Ramos (cell line): ENCODE data around the gene KIF6.
"Not testable (repeated sequence)": the region's sequence is repeated elsewhere in the genome, so short reads cannot be mapped to it uniquely, and the experiment has no call there.

Experiments
- in situ Hi-C: fragments of 300-500 bp; cut with MboI; formaldehyde crosslinking; loops from one replicate; pipeline ENCODE4 v1.14.3; 2022; ENCODE audit warnings: low sequenced_read_pairs; ENCODE audit not compliant: unreplicated experiment

The KIF6 gene

DNA sequence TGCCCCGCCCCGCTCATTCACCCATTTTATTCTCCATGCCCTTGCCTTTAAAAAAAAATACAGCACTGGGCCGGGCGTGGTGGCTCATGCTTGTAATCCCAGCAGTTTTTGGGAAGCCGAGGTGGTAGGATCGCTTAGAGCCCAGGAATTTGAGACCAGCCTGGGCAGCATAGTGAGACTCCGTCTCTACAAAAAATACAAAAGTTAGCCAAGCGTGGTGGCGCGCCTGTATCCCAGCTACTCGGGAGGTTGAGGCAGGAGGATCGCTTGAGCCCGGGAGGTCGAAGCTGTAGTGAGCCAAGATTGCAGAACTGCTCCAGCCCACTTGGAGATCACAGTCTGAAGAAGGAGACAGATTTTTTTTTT lies 407 bp upstream of the KIF6 start:
- in situ Hi-C loops, result no loop called here

DNA sequence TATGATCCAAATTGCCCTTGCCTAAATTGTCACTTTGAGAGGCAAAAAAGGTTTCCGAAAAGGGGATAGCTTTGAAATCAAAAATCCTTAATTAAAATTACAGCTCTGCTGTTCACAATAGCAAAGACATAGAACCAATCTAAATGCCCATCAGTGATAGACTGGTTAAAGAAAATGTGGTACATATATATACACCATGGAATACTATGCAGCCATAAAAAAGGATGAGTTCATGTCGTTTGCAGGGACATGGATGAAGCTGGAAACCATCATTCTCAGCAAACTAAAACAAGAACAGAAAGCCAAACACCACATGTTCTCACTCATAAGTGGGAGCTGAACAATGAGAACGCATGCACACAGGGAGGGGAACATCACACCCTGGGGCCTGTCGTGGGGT lies 1.9 kb downstream of the KIF6 start:
- in situ Hi-C loops, result not testable (repeated sequence)

DNA sequence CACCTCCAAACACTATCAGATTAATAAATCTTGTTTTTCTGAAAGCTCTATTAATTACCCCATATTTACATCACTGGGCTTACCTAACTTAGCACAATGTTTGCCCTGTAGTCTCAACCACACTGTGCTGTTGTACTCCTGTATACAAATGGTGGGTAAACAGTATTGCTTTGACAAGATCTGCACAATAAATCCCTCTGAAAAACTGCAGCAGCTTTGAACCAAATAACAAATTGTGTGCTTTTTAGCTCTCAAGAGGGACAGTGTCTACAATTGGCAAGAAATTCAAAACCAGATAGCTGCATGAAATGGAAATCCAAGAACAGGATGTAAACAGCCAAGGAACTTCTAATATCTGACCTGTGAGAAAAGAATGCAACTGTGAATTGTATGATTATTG lies 10.4 kb downstream of the KIF6 start:
- in situ Hi-C loops, result no loop called here

DNA sequence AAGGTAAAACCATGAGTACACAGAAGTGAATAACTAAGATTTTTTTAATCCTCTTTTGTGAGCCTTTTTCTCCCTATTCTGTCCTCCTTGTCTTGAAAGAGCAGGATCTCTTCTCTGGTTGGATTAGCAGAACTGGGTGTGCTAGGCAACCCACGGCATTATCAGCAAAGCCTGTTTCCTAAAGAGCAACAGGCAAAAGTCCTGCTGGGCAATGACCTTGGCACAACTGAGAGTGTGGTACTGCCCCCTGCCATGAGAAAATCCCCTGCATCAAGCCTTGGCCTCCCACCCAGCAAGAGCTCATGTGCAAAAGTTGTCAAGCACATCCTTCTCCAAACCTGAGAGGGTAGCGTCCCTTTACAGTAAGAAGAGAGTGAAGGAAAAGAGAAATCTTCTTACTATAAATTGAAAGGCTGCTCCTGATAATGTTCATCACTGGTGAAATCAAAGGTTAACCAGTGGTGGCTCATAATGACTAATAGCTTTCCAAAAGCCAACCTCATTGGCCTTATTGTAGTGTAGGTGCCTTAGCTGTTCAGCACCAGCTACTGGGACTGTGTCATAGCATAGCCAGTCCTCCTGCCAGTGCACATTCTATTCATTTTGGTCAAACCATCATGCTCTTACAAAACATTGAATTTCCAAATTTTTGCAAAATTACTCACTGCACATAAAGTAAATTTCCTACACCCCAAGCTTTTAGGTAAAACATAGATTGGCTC lies 17.1 kb downstream of the KIF6 start:
- in situ Hi-C loops, result no loop called here

DNA sequence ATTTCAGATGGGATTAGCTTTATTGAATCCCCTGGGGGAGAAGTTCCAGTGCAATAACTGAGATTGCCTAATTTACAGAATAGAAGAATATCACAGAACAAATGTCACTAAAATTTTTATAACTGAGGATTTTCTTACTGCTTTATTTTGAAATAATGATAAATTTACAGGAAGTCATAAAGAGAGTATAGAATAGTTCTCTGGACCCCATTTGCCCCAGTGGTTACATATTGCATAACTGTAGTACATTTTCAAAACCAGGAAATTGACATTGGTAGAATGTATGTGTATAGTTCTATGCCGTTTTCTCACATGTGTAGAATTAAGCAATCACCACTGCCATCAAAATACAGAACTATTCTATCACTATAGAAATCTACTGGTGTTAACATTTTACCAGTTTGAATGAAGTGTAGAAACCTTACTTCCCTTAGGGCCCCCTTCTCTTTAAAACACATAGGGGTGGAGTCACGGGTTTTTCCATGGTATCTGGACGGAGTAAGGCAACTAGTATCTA lies 18.3 kb downstream of the KIF6 start:
- in situ Hi-C loops, result no loop called here

DNA sequence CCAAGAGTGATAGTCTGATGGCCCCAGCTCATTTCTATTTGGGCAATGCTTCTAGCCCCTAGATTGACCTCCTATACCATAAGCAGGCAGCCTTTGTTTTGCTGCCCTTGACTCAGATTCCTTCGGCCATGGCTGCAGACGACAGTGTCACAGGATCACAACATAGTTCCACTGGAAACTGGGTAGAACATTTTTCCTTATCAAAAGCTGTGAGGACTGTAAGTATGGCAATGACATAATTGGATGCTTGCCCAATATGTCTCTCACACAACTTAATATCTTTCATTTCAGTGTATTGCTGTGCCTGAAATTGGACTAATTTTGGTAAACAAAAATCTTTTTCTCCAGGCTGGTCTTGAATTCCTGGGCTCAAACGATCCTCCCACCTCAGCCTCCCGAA lies 22.9 kb downstream of the KIF6 start:
- in situ Hi-C loops, result no loop called here

DNA sequence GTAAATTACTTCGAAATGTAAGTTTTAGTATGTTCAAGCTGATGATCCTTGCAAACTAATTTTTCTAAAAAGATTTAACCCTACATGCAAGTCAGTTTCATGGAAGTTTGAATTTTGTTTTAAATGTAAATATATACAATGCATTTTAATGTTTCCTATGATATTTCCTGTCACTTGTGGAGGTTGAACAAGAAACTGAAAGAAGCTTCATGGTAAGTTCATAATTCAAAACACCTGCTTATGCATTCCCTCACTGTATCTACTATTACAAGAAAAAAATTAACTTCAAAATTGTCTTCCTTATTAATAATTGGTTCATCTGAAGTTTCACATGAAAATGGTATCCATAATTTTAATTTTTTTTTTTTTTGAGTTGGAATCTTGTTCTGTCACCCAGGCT lies 24.8 kb downstream of the KIF6 start:
- in situ Hi-C loops, result no loop called here

DNA sequence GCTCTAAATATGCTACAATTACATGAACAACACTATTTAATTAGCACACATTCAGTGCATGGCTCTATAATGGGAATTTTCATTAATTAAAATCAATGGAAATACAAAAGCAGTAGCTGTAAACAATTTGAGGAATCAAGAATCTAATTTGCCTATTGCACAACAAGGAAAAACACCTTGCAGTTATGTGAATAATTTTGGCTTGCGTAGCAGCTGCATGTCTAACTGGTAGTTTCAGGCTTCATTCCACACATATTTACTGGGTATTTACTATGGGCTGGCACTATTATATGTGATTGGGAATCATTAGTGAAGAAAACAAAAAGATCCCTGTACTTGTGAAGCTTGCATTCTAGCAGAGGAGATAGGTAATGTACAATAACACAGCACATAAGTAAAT lies 26.4 kb downstream of the KIF6 start:
- in situ Hi-C loops, result no loop called here

DNA sequence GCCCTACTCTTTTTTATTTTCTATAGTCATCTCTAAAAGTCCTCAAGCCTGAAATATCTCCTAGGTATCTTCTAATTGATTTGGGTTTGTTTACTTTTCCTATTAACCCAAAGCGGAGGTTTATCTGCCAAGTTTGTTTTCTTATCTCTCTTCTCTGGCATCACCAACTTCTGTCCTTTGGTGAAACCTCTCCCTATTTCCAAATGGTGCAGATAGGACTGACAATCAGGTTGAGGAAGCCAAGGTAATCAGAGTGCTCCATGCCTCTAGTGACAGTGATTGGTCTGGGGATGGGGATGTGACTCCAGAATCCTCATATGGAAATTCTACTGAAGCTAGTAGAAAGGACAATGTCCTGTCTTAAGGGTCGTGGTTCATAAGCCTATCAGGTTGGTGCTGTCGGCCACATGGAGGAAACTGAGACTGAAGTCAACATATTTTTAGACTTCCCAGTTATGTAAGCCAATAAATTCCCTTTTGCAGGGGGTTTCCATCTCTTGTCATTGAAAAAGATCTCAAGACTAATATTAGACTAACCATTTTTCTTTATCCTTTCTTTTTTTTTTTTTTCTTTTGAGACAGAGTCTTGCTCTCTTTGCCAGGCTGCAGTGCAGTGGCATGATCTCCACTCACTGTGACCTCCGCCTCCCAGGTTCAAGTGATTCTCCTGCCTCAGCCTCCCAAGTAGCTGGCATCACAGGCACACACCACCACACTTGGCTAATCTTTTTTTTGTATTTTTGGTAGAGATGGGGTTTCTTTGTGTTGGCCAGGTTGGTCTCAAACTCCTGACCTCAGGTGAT lies 28.0 kb downstream of the KIF6 start:
- in situ Hi-C loops, result no loop called here

DNA sequence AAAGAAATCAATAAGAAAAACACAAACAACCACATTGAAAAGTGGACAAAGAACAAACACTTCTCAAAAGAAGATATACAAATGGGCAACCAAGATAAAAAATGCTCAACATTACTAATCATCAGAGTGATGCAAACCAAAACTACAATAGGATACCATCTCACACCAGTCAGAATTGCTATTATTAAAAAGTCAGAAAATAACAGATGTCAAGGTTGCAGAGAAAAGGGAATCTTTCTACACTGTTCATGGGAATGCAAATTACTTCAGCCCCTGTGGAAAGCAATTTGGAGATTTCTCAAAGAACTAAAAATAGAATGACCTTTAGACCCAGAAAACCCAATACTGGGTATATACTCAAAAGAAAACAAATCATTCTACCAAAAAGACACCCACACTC lies 29.8 kb downstream of the KIF6 start:
- in situ Hi-C loops, result no loop called here

DNA sequence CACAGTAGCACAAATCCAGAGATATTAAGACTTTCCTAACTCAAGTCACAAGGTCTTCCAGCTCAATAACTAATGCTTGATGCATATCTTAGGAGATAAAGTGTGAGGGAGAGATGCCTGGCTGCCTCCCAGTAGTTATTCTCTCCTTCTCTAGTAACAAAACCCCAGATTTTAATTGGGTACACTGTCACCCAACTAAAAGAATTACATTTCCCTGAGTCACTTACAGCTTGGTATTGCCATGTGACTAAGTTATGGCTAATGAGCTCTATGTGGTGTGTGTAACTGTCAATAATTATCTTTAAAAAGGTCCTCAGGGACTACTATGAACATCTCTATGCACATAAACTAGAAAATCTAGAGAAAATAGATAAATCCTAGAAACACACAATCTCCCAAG lies 32.0 kb downstream of the KIF6 start:
- in situ Hi-C loops, result no loop called here

DNA sequence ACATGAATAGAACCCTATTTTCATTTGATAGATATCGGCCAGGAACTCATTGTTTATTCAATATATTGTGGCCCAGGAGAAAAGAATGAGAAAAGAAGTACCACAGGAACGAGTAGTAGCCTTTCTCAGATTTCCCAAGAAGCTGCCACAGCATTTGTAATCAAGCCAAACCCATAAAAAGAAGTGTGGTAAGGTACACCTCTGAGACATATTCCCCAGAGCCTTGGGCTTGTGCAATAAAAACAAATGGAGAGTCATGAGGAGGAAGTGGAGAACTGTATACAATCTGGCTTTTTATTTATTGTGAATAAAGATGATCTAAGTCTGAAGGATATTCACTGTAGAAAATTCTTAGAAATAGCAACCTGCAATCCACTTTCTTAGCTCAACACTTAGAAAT lies 36.7 kb downstream of the KIF6 start:
- in situ Hi-C loops, result no loop called here

DNA sequence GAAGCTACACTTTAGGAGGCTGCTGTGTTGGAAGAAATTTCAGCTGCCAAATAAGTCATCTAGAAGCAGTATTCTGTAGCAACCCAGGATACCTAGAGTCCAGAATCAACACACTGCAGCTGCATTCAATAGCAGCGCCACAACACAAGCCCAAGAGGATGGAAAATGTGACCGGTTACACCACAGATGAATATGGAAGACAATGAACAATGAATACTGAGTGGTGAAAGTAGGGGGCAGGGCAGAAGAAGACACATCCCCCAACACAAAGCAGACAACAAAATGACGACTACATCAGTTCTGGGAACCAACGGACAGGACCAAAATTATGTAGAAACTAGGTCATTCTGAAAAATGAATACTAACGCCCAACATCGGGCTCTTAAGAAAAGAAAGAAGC lies 38.2 kb downstream of the KIF6 start:
- in situ Hi-C loops, result no loop called here

DNA sequence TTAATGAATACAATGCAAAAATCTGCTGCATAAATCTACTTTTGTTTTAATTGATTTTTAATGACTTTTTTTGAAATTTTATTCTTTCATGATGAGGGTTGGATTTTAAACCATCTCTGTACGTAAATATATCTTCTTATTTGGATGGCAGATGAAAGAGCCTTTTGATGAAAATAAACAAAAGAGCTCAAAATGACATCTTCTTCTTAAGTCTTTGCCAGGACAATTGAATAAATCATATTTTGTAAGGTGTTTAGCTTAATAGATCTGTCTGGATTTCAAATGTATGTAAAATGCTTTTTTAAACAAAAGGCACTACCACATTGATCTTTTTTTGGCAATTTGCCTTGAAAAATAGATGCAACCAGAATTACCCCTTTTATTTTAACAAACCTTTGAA lies 39.3 kb downstream of the KIF6 start:
- in situ Hi-C loops, result no loop called here

DNA sequence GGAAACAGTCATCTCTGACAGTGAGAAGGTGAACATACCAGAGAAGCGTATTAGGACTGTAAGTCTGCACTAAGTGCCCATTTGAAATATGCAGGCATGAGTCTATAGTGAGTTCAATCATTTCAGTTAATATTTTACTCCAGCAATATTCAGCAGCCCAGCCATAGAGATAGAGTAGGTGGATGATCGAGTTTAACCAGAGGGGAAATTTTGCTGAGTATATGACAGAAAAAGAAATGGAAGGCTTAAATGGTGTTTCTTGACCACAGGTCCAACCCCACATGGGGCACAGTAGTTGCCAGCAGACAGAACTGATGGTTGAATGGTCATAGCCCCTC lies 39.8 kb downstream of the KIF6 start:
- in situ Hi-C loops, result no loop called here

DNA sequence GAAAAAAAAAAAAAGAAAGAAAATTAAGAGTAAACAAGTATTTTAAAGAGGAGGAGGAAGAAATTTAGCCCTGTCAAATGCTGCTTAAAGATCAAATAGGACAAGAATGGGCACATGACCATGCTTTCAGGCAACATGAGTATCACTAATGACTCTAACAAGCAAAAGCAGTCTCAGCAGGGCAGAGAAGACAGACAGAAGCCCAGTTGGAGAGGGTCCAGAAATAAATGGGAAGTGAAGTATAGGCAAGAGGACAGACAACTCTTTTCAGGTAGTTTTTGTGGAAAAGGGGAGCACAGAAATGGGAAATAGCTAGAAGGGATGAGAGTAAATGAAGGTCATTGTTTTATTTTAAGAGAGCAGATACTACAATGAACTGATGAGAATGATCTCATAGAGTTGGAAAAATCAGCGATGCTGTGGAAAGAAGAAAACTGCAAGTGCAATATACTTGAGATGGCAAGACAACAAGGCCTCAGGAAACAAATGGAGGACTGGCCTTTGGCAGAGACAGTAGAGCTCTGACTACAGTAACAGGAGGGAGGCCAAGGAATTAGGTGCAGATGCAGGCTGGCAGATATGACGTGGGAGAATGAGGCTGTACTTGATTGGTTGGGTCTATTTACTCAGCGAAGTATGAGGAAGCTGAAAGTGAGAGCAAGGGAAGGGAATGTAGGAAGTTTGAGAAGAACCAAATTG lies 40.3 kb downstream of the KIF6 start:
- in situ Hi-C loops, result no loop called here

DNA sequence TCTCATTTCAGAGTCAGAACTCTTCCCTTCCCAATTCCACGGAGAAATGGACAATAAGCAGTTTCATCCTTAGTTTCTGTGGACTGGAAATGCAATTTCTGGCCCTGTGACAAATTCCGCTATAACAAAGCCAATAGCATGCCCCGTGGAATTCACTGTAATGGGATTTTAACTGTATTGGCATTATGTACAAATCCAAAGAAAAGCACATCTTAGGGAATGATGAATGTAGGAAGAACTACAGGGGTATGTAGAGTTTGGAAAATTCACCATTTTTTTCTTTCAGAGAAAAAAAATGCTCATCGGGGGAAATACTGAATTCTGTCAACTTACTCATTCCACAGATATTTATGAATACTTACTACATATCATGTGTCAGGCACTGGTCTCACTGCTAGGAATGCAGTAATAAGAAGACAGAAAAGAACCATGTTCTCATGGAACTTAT lies 43.5 kb downstream of the KIF6 start:
- in situ Hi-C loops, result no loop called here

DNA sequence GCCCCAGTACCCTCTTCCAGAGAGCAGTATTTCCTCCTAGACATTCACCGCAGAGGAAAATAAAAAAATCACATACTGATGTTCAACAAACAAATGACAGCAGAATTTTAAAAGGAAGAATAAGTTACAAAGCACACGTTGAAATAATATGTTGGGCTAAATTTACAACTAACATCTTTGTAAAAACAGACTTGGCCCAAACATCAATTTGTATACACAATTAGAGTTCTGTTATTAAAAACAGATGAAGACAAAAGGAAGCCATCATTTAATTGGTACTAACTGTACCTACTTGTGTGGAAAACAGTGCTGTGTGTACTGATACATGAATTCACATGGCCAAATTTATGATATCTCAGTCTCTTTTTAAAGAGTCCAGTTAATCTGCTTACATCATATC lies 46.3 kb downstream of the KIF6 start:
- in situ Hi-C loops, result no loop called here

DNA sequence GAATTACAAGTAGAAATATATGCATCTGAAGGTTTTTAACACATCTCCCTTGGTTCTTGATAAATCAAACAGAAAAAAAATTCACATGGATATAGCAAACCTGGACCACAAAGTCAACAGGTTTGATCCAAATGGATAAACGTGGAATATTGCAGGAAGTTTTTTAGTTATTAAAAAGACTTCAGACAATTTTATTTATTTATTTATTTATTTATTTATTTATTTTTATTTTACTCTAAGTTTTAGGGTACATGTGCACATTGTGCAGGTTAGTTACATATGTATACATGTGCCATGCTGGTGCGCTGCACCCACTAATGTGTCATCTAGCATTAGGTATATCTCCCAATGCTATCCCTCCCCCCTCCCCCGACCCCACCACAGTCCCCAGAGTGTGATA lies 47.9 kb downstream of the KIF6 start:
- in situ Hi-C loops, result not testable (repeated sequence)

DNA sequence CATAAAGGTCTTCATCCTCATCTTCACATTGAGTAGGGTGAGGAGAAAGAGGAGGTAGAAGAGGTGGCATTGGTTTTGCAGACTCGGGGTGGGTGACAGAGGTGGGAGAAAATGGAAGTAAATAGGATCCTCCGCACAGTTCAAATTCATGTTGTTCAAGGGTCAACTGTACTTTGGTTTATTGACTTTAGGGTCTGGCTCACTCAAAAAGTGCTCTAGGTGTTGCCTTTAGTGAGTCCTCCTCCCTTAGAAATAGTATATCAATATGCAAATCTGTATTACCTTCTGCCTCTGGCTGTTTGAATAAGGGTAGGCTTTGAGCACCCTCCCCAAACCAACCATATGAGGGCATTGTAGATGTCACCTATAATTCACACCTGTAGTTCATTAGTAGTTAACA lies 54.7 kb downstream of the KIF6 start:
- in situ Hi-C loops, result no loop called here

DNA sequence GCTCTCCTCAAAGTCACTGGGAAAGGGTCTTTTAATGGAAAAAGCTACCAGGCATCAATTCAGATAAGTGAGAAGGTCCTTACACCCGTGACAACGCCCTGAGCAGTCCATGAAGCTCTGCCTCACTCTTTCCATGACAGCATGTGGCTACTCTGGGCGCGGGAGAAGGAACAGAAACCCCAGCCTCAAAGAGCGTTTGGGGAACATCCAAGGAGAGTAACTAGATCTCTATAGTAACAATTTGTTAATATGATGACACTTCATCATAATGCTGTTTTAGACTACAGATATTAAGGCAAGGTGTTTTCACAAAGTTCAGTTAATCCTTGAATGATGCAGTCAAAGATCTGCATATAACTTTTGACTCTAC lies 55.2 kb downstream of the KIF6 start:
- in situ Hi-C loops, result no loop called here
